ENCODE results near the gene SEC31B. TPM values are rescaled to one million over a fixed set of nuclear protein-coding genes. Genes with fewer than 3 reads are reported as not detected.

SEC31B gene
- total and polyA plus RNA-seq, 2 donors (not counting 3 experiments of a cell fraction or from before 2014, with no cell fraction given) = 11.1 to 14.4 TPM

GRCh38 chr10:100520811-100521210, 1.1 kb upstream of the SEC31B start:
- Histone ChIP-seq H3K4me3 (replicated peaks in 1 of 3; ENCODE audit: insufficient read depth in 1 of 3, low read depth in 1 of 3, low read length in 3 of 3) (no peak overlapping the region), H3K79me2 (ENCODE audit: control insufficient read depth, insufficient read depth, low read length) (no peaks in the 10 kb centered on the region), H3K9me3 (replicated peaks; ENCODE audit: control insufficient read depth, insufficient read depth, low read length) (no peaks in the 10 kb centered on the region), H3K4me2 (ENCODE audit: insufficient read depth, low read length) (peak overlapping the region; percentile 35), H3K4me1 (ENCODE audit: control insufficient read depth, extremely low read depth, insufficient read depth, low read length) (peaks cover 31% of the 10 kb centered on the region), H3K9me1 (replicated peaks; ENCODE audit: control insufficient read depth, extremely low read depth, insufficient read depth, low read length) (no peaks in the 10 kb centered on the region), H3K36me3 (ENCODE audit: control insufficient read depth in 2 of 2, extremely low read depth in 1 of 2, insufficient read depth in 2 of 2, low read length in 2 of 2) (peaks cover 2 to 7% of the 10 kb centered on the region in 2 experiments), H3K27me3 (ENCODE audit: control insufficient read depth in 2 of 2, insufficient read depth in 2 of 2, low read length in 2 of 2) (no peaks in the 10 kb centered on the region), H4K20me1 (replicated peaks; ENCODE audit: control insufficient read depth, extremely low read depth, insufficient read depth, low read length) (no peaks in the 10 kb centered on the region), H3K9ac (replicated peaks; ENCODE audit: extremely low read depth, insufficient read depth, low read length) (no peak overlapping the region), H2AFZ (ENCODE audit: low read depth, low read length) (no peak overlapping the region), H3K27ac (ENCODE audit: insufficient read depth, low read depth, low read length) (no peak overlapping the region)
- CTCF ChIA-PET = interaction anchor here (0.6 to 4.6 kb wide), 9 partner anchors 9 to 362 kb away, joined by 3 to 14 read pairs (median 5); partner anchors contain the start of gene HIF1AN
- intact Hi-C loops (cut with micrococcal nuclease) = loop anchor here (1.0 kb wide), 1 partner anchor 8 kb away; the partner anchor contains the start of gene NDUFB8
- POLR2A ChIA-PET = no interaction called here
- FAIRE-seq (peak; percentile 66), DNase-seq (ENCODE audit: low read depth, low spot score) (peak; percentile 57)
- BruUV-seq (replicated peaks) = no TSS peak
- TF ChIP-seq GATA2 (IDR thresholded peaks at IDR 0.05; ENCODE audit: insufficient read depth, insufficient read length, low read depth, low read length) (peak; percentile 34), EZH2 (IDR thresholded peaks at IDR 0.05; ENCODE audit: borderline replicate concordance, low read depth, low read length, severe bottlenecking) (no peak), POLR2A (IDR thresholded peaks at IDR 0.05; ENCODE audit: low read depth, low read length) (no peak), MYC (IDR thresholded peaks at IDR 0.05; ENCODE audit: low read depth, low read length) (no peak), FOS (IDR thresholded peaks at IDR 0.05; ENCODE audit: borderline replicate concordance, insufficient read depth, low read length) (peak; percentile 43), MAX (IDR thresholded peaks at IDR 0.05; ENCODE audit: insufficient read depth, insufficient read length) (no peak), JUN (IDR thresholded peaks at IDR 0.05; ENCODE audit: borderline replicate concordance, insufficient read depth, insufficient read length, low read depth) (no peak), CTCF (IDR thresholded peaks at IDR 0.05; ENCODE audit: extremely low read depth in 1 of 2, insufficient read depth in 1 of 2, low read depth in 1 of 2, low read length in 2 of 2) (no peak)
- dilution Hi-C loops (cut with MboI; ENCODE audit: extremely low pct_ligation_motif_present, low sequenced_read_pairs) = no loop called here

Data from endothelial cell of umbilical vein (primary cell).